OCI-LY1 (cell line): Measurements from ENCODE around the gene NOTCH1.

Source experiments
- H2AFZ ChIP-seq: fragments of 200-600 bp; sonication (generic), shearing (Covaris generic); 2 replicates; pipeline ENCODE4 v1.6.0; 2014; ENCODE audit warnings: antibody characterized with exemption, mild to moderate bottlenecking, low read length
- H3F3A ChIP-seq: fragments of 200-600 bp; sonication (generic), shearing (Covaris generic); 2 replicates; pipeline ENCODE4 v1.6.0; 2014; ENCODE audit warnings: mild to moderate bottlenecking, antibody characterized with exemption, low read length, moderate library complexity; ENCODE audit not compliant: insufficient read depth
- H3K27ac ChIP-seq: fragments of 200-600 bp; sonication (generic); 2 replicates; pipeline ENCODE4 v1.5.1; 2014; ENCODE audit warnings: low read length, mixed run types, mild to moderate bottlenecking, low read depth; ENCODE audit not compliant: poor library complexity, severe bottlenecking
- H3K27me3 ChIP-seq: fragments of 200-600 bp; sonication (generic); 2 replicates; pipeline ENCODE4 v1.6.0; 2014; ENCODE audit warnings: antibody characterized with exemption, mild to moderate bottlenecking, low read length, moderate library complexity; ENCODE audit not compliant: insufficient read depth
- H3K36me3 ChIP-seq: fragments of 200-600 bp; sonication (generic); 2 replicates; pipeline ENCODE4 v1.6.1; 2014; ENCODE audit warnings: mild to moderate bottlenecking, antibody characterized with exemption, low read length, moderate library complexity, mixed read lengths; ENCODE audit not compliant: insufficient read depth
- H3K4me1 ChIP-seq: fragments of 200-600 bp; sonication (generic); 2 replicates; pipeline ENCODE4 v1.5.1; 2014; ENCODE audit warnings: mild to moderate bottlenecking, low read length, moderate library complexity; ENCODE audit not compliant: insufficient read depth, severe bottlenecking
- H3K4me2 ChIP-seq: fragments of 200-600 bp; sonication (generic), shearing (Covaris generic); 2 replicates; pipeline ENCODE4 v1.6.1; 2014; ENCODE audit warnings: low read length
- H3K4me3 ChIP-seq: fragments of 200-600 bp; sonication (generic); 2 replicates; pipeline ENCODE4 v1.5.1; 2014; ENCODE audit warnings: low read length, low read depth, mild to moderate bottlenecking, mixed read lengths; ENCODE audit not compliant: poor library complexity, severe bottlenecking
- H3K79me2 ChIP-seq: fragments of 200-600 bp; shearing (Covaris generic); 2 replicates; pipeline ENCODE4 v1.6.1; 2016; ENCODE audit warnings: mixed run types, low read length, mixed read lengths; ENCODE audit not compliant: insufficient read depth
- H3K9ac ChIP-seq: fragments of 200-600 bp; sonication (generic), shearing (Covaris generic); 2 replicates; pipeline ENCODE4 v1.6.1; 2014; ENCODE audit warnings: mild to moderate bottlenecking, low read length, mixed read lengths
- H3K9me2 ChIP-seq: fragments of 200-600 bp; sonication (generic), shearing (Covaris generic); 2 replicates; pipeline ENCODE4 v1.6.1; 2014; ENCODE audit warnings: low read depth, mild to moderate bottlenecking, low read length, mixed read lengths
- H3K9me3 ChIP-seq: fragments of 200-600 bp; shearing (Covaris generic); 2 replicates; pipeline ENCODE4 v1.6.1; 2014; ENCODE audit warnings: low read length, mixed read lengths
- H4K20me1 ChIP-seq: fragments of 200-600 bp; sonication (generic), shearing (Covaris generic); 2 replicates; pipeline ENCODE4 v1.6.0; 2016; ENCODE audit warnings: mild to moderate bottlenecking, low read length; ENCODE audit not compliant: insufficient read depth
- EZH2 ChIP-seq: fragments of 200-600 bp; sonication (generic), shearing (Covaris generic); IDR thresholded peaks from 2 replicates; pipeline ENCODE4 v1.8.0; 2017; ENCODE audit warnings: borderline replicate concordance, mixed run types, mild to moderate bottlenecking, antibody characterized with exemption, low read length, moderate library complexity, mixed read lengths
- TF ChIP-seq, protein P1 (sequence below): fragments of 200-600 bp; sonication (generic), shearing (Covaris generic); IDR thresholded peaks from 2 replicates; pipeline ENCODE4 v1.5.1; 2017; ENCODE audit warnings: mild to moderate bottlenecking, antibody characterized with exemption, low read length, moderate library complexity, mixed read lengths

The NOTCH1 gene

DNA sequence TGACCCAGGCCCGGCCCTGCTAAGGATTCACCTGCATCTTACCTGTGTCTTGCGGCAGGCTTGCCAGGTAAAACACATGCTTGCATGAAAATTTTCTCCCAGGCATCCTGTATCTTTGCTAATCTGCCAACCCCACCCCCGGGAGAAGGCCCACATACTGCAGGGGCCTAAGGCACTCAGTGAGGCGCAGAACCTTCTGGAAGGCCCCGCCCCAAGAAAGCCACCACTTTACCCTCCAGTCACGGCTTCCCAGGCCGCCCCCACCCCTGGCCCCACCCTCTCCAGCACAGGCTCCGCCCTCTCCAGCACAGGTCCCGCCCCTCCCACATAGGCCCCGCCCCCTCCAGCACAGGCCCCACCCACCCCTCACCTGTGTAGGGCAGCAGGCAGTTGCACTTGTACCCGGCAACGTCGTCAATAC is 33.2 kb downstream of the NOTCH1 start:
- no peaks in the 10 kb centered on the region for H3K36me3 ChIP-seq

GRCh38 chr9:136511670-136512592 is 33.9 kb downstream of the NOTCH1 start:
- no peaks in the 10 kb centered on the region for H3K79me2 ChIP-seq
- H3K9ac ChIP-seq: no peak overlapping the region
- no peak overlapping the region for H2AFZ ChIP-seq
- H4K20me1 ChIP-seq: no peaks in the 10 kb centered on the region
- no peak overlapping the region for H3K27ac ChIP-seq
- no peaks in the 10 kb centered on the region for H3K4me1 ChIP-seq
- H3K4me2 ChIP-seq: no peak overlapping the region
- no peaks in the 10 kb centered on the region for H3K27me3 ChIP-seq
- no peaks in the 10 kb centered on the region for H3K9me3 ChIP-seq
- H3K4me3 ChIP-seq: no peak overlapping the region
- H3F3A ChIP-seq: no peaks in the 10 kb centered on the region
- TF ChIP-seq, protein P1, sequence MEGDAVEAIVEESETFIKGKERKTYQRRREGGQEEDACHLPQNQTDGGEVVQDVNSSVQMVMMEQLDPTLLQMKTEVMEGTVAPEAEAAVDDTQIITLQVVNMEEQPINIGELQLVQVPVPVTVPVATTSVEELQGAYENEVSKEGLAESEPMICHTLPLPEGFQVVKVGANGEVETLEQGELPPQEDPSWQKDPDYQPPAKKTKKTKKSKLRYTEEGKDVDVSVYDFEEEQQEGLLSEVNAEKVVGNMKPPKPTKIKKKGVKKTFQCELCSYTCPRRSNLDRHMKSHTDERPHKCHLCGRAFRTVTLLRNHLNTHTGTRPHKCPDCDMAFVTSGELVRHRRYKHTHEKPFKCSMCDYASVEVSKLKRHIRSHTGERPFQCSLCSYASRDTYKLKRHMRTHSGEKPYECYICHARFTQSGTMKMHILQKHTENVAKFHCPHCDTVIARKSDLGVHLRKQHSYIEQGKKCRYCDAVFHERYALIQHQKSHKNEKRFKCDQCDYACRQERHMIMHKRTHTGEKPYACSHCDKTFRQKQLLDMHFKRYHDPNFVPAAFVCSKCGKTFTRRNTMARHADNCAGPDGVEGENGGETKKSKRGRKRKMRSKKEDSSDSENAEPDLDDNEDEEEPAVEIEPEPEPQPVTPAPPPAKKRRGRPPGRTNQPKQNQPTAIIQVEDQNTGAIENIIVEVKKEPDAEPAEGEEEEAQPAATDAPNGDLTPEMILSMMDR: no peak
- TF ChIP-seq EZH2: no peak
- no peaks in the 10 kb centered on the region for H3K9me2 ChIP-seq
- no peaks in the 10 kb centered on the region for H3K36me3 ChIP-seq

More for the DNA sequence above, 33.2 kb downstream of the NOTCH1 start:
- Histone ChIP-seq H3K9me3 (no peaks in the 10 kb centered on the region), H3K4me2 (no peak overlapping the region), H3K27ac (no peak overlapping the region), H3K4me3 (no peak overlapping the region), H3K79me2 (no peaks in the 10 kb centered on the region), H3F3A (no peaks in the 10 kb centered on the region), H3K27me3 (no peaks in the 10 kb centered on the region), H3K9ac (no peak overlapping the region), H3K9me2 (no peaks in the 10 kb centered on the region), H2AFZ (no peak overlapping the region), H3K4me1 (no peaks in the 10 kb centered on the region), H4K20me1 (no peaks in the 10 kb centered on the region)
- TF ChIP-seq, protein P1: no peak
- no peak for TF ChIP-seq EZH2

DNA sequence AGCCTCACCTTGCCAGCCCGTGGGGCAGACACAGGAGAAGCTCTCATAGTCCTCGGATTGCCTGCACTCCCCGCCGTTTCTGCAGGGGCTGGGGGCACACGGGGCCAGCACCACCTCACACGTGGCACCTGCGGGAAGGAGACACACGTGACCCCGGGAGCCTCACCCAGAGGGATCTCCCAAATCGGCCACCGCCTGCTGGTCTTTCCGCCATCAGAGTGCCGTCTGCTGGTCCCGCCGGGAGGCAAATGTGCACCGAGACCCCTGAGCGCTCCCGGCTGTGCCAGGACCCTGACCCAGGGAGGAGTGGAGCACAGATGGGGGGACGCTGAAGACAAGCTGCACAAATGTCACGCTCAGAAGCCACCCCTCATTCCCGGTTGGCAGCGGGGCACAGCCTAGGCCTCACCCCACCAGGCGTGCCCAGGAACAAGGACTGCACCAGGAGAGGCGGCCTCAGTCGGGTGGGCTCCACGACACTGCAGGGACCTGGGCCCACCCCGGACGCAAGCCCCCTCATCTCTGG is 34.6 kb downstream of the NOTCH1 start:
- H3K27ac ChIP-seq: no peak overlapping the region
- no peak overlapping the region for H3K4me3 ChIP-seq
- no peaks in the 10 kb centered on the region for H3F3A ChIP-seq
- H3K9me3 ChIP-seq: no peaks in the 10 kb centered on the region
- H3K4me2 ChIP-seq: no peak overlapping the region
- H3K36me3 ChIP-seq: no peaks in the 10 kb centered on the region
- H4K20me1 ChIP-seq: no peaks in the 10 kb centered on the region
- no peaks in the 10 kb centered on the region for H3K4me1 ChIP-seq
- TF ChIP-seq, protein P1: no peak
- TF ChIP-seq EZH2: no peak
- H3K9ac ChIP-seq: no peak overlapping the region
- H2AFZ ChIP-seq: no peak overlapping the region
- no peaks in the 10 kb centered on the region for H3K9me2 ChIP-seq
- no peaks in the 10 kb centered on the region for H3K27me3 ChIP-seq
- no peaks in the 10 kb centered on the region for H3K79me2 ChIP-seq
